Stomach (tissue), 9 donors: Measurements from ENCODE around the gene DDX18. TPM values are rescaled to one million over a fixed set of nuclear protein-coding genes. Genes with fewer than 3 reads are reported as not detected.

ENCODE experiments used
- DNase-seq, 2 donors: peaks; one replicate each; pipeline versions ENCODE4 v3.0.0 to v3.0.0-alpha.2; 2013 to 2019
- H3K27ac ChIP-seq, 5 donors: fragments of 200-600 bp in 4 of 5; sonication (generic) in 4 of 5; one replicate each; pipeline ENCODE4 v1.5.1; 2013 to 2019; ENCODE audit warnings: mild to moderate bottlenecking in 1 of 5, moderate library complexity in 1 of 5
- H3K27me3 ChIP-seq, 3 donors: fragments of 200-600 bp; sonication (generic); one replicate each; pipeline ENCODE4 v1.5.1; 2017 to 2019; ENCODE audit warnings: mixed run types in 1 of 3
- H3K36me3 ChIP-seq, 4 donors: fragments of 200-600 bp; sonication (generic); 1 replicate in 3 of 4; 2 replicates in 1 of 4; pipeline ENCODE4 v1.5.1; 2016 to 2019
- H3K4me1 ChIP-seq, 4 donors: fragments of 200-600 bp; sonication (generic); one replicate each; pipeline ENCODE4 v1.5.1; 2016 to 2019
- H3K4me3 ChIP-seq, 4 donors: fragments of 200-600 bp; sonication (generic) in 3 of 4; one replicate each; pipeline ENCODE4 v1.5.1; 2016 to 2019; ENCODE audit warnings: mild to moderate bottlenecking in 1 of 4
- H3K9me3 ChIP-seq, 4 donors: fragments of 200-600 bp; sonication (generic); one replicate each; pipeline ENCODE4 v1.5.1; 2016 to 2019
- EP300 ChIP-seq: sonication (generic); formaldehyde crosslinking; IDR thresholded peaks from one replicate; pipeline ENCODE4 v1.6.1; 2017; ENCODE audit warnings: antibody characterized with exemption
- POLR2A ChIP-seq, 4 donors: fragments of 450-650 bp; IDR thresholded peaks; one replicate each; pipeline ENCODE4 v1.6.1; 2016; ENCODE audit warnings: antibody characterized with exemption in 4 of 4, control low read depth in 2 of 4, mild to moderate bottlenecking in 1 of 4, moderate library complexity in 1 of 4
- POLR2AphosphoS5 ChIP-seq, 3 donors: sonication (generic); formaldehyde crosslinking; IDR thresholded peaks; one replicate each; pipeline ENCODE4 v1.6.1; 2016; ENCODE audit warnings: antibody characterized with exemption in 3 of 3
- WGBS, 5 donors: extraction: QIAGEN DNeasy Blood & Tissue Kit in 3 of 5; methylation state at CpG; one replicate each; pipeline versions ENCODE4 v1.1.5 to v1.1.7; 2013 to 2018; 5-methylcytosine and 5-hydroxymethylcytosine counted together
- intact Hi-C: fragments of 100-400 bp; cut with DNase I; formaldehyde crosslinking; loops from one replicate; pipeline ENCODE4 v1.15.1; 2023; ENCODE audit warnings: low total_unique reads
- polyA plus RNA-seq, 3 donors: library from polyadenylated mRNA; stranded (reverse); fragments of 200-250 nt; gene quantifications; one replicate each; pipeline ENCODE4 v1.2.3, GENCODE V29; 2013
- total RNA-seq, 5 donors: library from RNA; depleted of rRNA; stranded (reverse); fragments of >200 nt; gene quantifications; one replicate each; pipeline versions ENCODE4 v1.1.0 to v1.2.3, GENCODE V29; 2014 to 2016
- TF ChIP-seq, protein P1 (sequence below), 7 experiments: fragments of 450-650 bp in 4 of 7; fragments of 200-600 bp in 3 of 7; sonication (generic) in 3 of 7; IDR thresholded peaks; one replicate each; pipeline ENCODE4 v1.5.1; 2016 to 2019; ENCODE audit warnings: antibody characterized with exemption in 7 of 7, control low read depth in 2 of 7, mild to moderate bottlenecking in 1 of 7
- donor health status: healthy with polysubstance abuse.
- donor health status: Bipolar disorder and iron deficiency.
- donor health status: healthy.

DDX18 gene
- total and polyA plus RNA-seq, 8 donors, result 16.5 to 87.4 (median 26.5) TPM

DNA sequence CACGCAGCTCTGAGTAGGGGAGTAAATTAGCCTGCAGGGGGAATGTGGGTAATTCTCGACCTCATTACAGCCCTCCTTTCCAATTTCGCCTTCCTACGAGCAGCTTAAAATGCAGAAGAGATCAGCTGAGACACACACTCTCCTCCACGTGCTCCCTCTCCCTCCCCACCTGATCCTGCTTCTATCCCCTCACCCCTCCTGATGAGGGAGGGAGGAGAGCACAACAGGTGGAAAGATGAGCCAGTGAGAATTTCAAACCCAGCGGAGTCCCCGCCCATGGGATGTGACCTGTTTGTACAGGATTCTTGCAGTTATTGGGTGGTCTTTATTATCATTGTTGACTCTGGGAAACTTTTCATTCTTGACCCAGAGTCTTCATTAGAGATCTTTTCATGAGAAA lies 35.5 kb downstream of the DDX18 start:
- Histone ChIP-seq H3K4me3 (no peak overlapping the region), H3K9me3 (no peaks in the 10 kb centered on the region), H3K36me3 (no peaks in the 10 kb centered on the region), H3K4me1 (peaks cover 0 to 3% (median 0%) of the 10 kb centered on the region in 4 donors), H3K27ac (no peak overlapping the region), H3K27me3 (peaks cover 0 to 74% (median 16%) of the 10 kb centered on the region in 3 donors)
- TF ChIP-seq POLR2A (IDR thresholded peaks at IDR 0.05) (no peak), POLR2AphosphoS5 (IDR thresholded peaks at IDR 0.05) (no peak), EP300 (no peak)
- TF ChIP-seq, protein P1, sequence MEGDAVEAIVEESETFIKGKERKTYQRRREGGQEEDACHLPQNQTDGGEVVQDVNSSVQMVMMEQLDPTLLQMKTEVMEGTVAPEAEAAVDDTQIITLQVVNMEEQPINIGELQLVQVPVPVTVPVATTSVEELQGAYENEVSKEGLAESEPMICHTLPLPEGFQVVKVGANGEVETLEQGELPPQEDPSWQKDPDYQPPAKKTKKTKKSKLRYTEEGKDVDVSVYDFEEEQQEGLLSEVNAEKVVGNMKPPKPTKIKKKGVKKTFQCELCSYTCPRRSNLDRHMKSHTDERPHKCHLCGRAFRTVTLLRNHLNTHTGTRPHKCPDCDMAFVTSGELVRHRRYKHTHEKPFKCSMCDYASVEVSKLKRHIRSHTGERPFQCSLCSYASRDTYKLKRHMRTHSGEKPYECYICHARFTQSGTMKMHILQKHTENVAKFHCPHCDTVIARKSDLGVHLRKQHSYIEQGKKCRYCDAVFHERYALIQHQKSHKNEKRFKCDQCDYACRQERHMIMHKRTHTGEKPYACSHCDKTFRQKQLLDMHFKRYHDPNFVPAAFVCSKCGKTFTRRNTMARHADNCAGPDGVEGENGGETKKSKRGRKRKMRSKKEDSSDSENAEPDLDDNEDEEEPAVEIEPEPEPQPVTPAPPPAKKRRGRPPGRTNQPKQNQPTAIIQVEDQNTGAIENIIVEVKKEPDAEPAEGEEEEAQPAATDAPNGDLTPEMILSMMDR (IDR thresholded peaks at IDR 0.05), result no peak
- intact Hi-C loops, result no loop called here
- WGBS, 5 donors, result 6 to 10% (median 8%) methylated on average over 7 of the region's 7 CpGs
- no peak for DNase-seq

DNA sequence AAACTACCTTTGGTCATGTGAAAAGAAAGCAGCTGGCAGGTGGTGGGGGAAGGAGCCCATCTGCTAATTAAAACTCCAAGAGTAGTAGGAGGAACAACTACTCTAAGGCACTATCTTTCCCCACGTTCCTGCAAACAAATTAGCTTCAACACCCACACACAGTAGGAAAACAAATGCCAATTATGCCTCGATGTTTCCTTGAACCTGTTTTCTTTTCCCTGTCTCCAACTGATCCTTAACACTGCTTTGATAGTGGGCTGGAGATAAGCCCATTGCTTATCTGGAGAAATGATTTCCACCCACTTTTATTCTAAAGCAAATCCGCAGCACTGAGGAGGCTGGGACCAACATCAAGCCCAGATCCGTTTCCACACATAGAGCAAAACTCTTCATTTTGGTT lies 36.0 kb downstream of the DDX18 start:
- Histone ChIP-seq H3K27ac (no peak overlapping the region), H3K36me3 (no peaks in the 10 kb centered on the region), H3K27me3 (peaks cover 0 to 78% (median 16%) of the 10 kb centered on the region in 3 donors), H3K4me1 (peaks cover 0 to 3% (median 0%) of the 10 kb centered on the region in 4 donors), H3K4me3 (no peak overlapping the region), H3K9me3 (no peaks in the 10 kb centered on the region)
- 2 to 7% (median 4%) methylated on average over 4 of the region's 4 CpGs for WGBS, 5 donors
- intact Hi-C loops, result no loop called here
- TF ChIP-seq POLR2A (IDR thresholded peaks at IDR 0.05) (no peak), EP300 (no peak), POLR2AphosphoS5 (IDR thresholded peaks at IDR 0.05) (no peak)
- TF ChIP-seq, protein P1 (IDR thresholded peaks at IDR 0.05), result no peak
- DNase-seq, result no peak

DNA sequence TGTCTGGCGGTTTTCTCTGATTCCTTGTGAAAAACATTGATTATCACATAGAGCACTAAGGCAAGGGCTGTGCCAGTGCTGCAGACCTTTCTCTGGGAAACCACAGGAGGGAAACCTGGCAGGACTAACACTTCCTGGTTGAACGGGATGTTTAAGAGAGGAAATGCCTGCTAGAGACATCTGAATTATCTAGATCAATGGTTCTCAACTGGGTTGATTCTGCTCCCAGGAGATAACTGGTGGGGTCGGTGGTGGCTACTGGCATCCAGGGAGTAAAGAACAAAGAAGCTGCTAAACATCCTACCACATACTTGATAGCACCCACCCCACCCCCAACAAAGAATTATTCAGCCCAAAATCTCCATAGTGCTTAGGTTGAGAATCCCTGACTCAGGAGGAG lies 37.5 kb downstream of the DDX18 start:
- Histone ChIP-seq H3K27me3 (peaks cover 0 to 67% (median 10%) of the 10 kb centered on the region in 3 donors), H3K4me3 (no peak overlapping the region), H3K27ac (no peak overlapping the region), H3K36me3 (no peaks in the 10 kb centered on the region), H3K4me1 (peaks cover 0 to 3% (median 0%) of the 10 kb centered on the region in 4 donors), H3K9me3 (no peaks in the 10 kb centered on the region)
- intact Hi-C loops, result no loop called here
- TF ChIP-seq EP300, result no peak
- TF ChIP-seq POLR2AphosphoS5 (IDR thresholded peaks at IDR 0.05), result no peak
- TF ChIP-seq, protein P1 (IDR thresholded peaks at IDR 0.05), result no peak
- TF ChIP-seq POLR2A (IDR thresholded peaks at IDR 0.05), result no peak
- WGBS, 5 donors, result 28 to 39% (median 32%) methylated on average over 3 of the region's 3 CpGs
- DNase-seq, result no peak

DNA sequence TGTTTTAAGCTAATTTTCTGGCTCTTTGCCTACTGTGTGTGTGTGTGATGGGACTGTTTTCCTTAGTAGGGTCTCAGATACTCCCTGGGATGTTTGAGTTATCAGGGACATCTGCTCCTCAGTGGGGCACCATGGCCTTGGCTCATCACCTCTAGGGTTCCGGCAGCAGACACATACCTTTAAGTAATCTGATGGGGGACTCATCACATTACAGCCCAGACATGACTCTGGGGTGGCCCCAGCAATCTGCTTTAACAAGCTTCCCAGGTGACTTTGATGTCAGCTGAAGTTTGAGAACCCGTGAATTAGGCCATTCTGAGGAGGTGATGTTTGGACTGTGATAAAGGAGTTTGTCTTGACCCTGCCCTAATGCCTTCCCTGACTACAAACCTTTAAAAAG lies 38.8 kb downstream of the DDX18 start:
- TF ChIP-seq EP300 (no peak), POLR2A (IDR thresholded peaks at IDR 0.05) (no peak), POLR2AphosphoS5 (IDR thresholded peaks at IDR 0.05) (no peak)
- TF ChIP-seq, protein P1 (IDR thresholded peaks at IDR 0.05), result no peak

More for the DNA sequence above, 38.8 kb downstream of the DDX18 start:
- H3K27ac ChIP-seq, result no peak overlapping the region
- no peak for DNase-seq
- intact Hi-C loops, result no loop called here
- H3K4me3 ChIP-seq, result no peak overlapping the region
- H3K4me1 ChIP-seq, result peaks cover 0 to 3% (median 0%) of the 10 kb centered on the region in 4 donors
- H3K36me3 ChIP-seq, result no peaks in the 10 kb centered on the region
- 36 to 68% (median 49%) methylated on average over 2 of the region's 2 CpGs for WGBS, 5 donors
- no peaks in the 10 kb centered on the region for H3K9me3 ChIP-seq
- H3K27me3 ChIP-seq, result peaks cover 0 to 60% (median 4%) of the 10 kb centered on the region in 3 donors
